ENCODE data around the gene ZNF630.
A peak's percentile ranks its signal among the peaks of the same experiment; 100 is the strongest.

The ZNF630 gene

GRCh38 chrX:48086082-48086481 lies 14.6 kb upstream of the ZNF630 start:
- Histone ChIP-seq H3K4me3 (ENCODE audit: low read depth, low read length) (no peak overlapping the region), H3K27me3 (no peaks in the 10 kb centered on the region), H3K9me3 (no peaks in the 10 kb centered on the region), H3K4me1 (no peaks in the 10 kb centered on the region), H3K36me3 (no peaks in the 10 kb centered on the region)
- TF ChIP-seq, protein P1, sequence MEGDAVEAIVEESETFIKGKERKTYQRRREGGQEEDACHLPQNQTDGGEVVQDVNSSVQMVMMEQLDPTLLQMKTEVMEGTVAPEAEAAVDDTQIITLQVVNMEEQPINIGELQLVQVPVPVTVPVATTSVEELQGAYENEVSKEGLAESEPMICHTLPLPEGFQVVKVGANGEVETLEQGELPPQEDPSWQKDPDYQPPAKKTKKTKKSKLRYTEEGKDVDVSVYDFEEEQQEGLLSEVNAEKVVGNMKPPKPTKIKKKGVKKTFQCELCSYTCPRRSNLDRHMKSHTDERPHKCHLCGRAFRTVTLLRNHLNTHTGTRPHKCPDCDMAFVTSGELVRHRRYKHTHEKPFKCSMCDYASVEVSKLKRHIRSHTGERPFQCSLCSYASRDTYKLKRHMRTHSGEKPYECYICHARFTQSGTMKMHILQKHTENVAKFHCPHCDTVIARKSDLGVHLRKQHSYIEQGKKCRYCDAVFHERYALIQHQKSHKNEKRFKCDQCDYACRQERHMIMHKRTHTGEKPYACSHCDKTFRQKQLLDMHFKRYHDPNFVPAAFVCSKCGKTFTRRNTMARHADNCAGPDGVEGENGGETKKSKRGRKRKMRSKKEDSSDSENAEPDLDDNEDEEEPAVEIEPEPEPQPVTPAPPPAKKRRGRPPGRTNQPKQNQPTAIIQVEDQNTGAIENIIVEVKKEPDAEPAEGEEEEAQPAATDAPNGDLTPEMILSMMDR (IDR thresholded peaks at IDR 0.05; ENCODE audit: low read depth, low read length): no peak
- no peak for DNase-seq

GRCh38 chrX:48083706-48084105 lies 12.3 kb upstream of the ZNF630 start:
- Histone ChIP-seq H3K4me1 (no peaks in the 10 kb centered on the region), H3K4me3 (ENCODE audit: low read depth, low read length) (no peak overlapping the region), H3K9me3 (no peaks in the 10 kb centered on the region), H3K27me3 (no peaks in the 10 kb centered on the region), H3K36me3 (no peaks in the 10 kb centered on the region)
- no peak for DNase-seq
- TF ChIP-seq, protein P1 (IDR thresholded peaks at IDR 0.05; ENCODE audit: low read depth, low read length): no peak

- Histone ChIP-seq H3K4me1 (no peaks in the 10 kb centered on the region), H3K27me3 (no peaks in the 10 kb centered on the region), H3K36me3 (no peaks in the 10 kb centered on the region), H3K9me3 (no peaks in the 10 kb centered on the region), H3K4me3 (ENCODE audit: low read depth, low read length) (no peak overlapping the region)
- DNase-seq: peak; percentile 40
- TF ChIP-seq, protein P1 (IDR thresholded peaks at IDR 0.05; ENCODE audit: low read depth, low read length): peak; percentile 58
These were observed 11.8 kb upstream of the ZNF630 start for GRCh38 chrX:48083212-48083611.

DNA sequence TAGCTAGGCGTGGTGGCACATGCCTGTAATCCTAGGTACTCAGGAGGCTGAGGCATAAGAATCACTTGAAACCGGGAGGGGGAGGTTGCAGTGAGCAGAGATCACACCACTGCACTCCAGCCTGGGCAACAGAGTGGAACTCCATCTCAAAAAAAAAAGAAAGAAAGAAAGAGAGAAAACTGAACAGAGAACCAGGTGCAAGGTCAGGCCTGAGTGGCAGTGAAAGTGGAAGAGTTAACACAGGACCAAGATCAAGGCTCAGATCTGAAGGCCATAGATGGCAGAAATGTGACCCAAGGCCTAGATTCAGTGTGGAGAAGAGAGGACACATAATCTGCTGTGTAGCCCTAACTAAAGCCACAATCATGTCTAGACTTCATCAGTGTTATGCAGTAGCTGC lies 4.9 kb upstream of the ZNF630 start:
- Histone ChIP-seq H3K27me3 (no peaks in the 10 kb centered on the region), H3K9me3 (no peaks in the 10 kb centered on the region), H3K4me3 (ENCODE audit: low read depth, low read length) (no peak overlapping the region), H3K4me1 (no peaks in the 10 kb centered on the region), H3K36me3 (no peaks in the 10 kb centered on the region)
- TF ChIP-seq, protein P1 (IDR thresholded peaks at IDR 0.05; ENCODE audit: low read depth, low read length): no peak
- no peak for DNase-seq

GRCh38 chrX:48071986-48072605 lies 656 bp upstream of the ZNF630 start:
- Histone ChIP-seq H3K36me3 (no peaks in the 10 kb centered on the region), H3K27me3 (no peaks in the 10 kb centered on the region), H3K4me3 (ENCODE audit: low read depth, low read length) (peak overlapping the region; percentile 85; the same call in 1 of the 2 replicates), H3K9me3 (no peaks in the 10 kb centered on the region), H3K4me1 (no peaks in the 10 kb centered on the region)
- DNase-seq: no peak
- TF ChIP-seq, protein P1 (IDR thresholded peaks at IDR 0.05; ENCODE audit: low read depth, low read length): no peak

GRCh38 chrX:48068096-48068887 lies 3.1 kb downstream of the ZNF630 start:
- peak; percentile 10 for DNase-seq

More at GRCh38 chrX:48068096-48068887, 3.1 kb downstream of the ZNF630 start:
- H3K4me1 ChIP-seq: no peaks in the 10 kb centered on the region
- TF ChIP-seq, protein P1 (IDR thresholded peaks at IDR 0.05; ENCODE audit: low read depth, low read length): no peak
- no peaks in the 10 kb centered on the region for H3K9me3 ChIP-seq
- H3K27me3 ChIP-seq: no peaks in the 10 kb centered on the region
- H3K4me3 ChIP-seq (ENCODE audit: low read depth, low read length): no peak overlapping the region
- H3K36me3 ChIP-seq: no peaks in the 10 kb centered on the region

All from BE2C (cell line).